ENCODE data around the gene SBK1.

DNA sequence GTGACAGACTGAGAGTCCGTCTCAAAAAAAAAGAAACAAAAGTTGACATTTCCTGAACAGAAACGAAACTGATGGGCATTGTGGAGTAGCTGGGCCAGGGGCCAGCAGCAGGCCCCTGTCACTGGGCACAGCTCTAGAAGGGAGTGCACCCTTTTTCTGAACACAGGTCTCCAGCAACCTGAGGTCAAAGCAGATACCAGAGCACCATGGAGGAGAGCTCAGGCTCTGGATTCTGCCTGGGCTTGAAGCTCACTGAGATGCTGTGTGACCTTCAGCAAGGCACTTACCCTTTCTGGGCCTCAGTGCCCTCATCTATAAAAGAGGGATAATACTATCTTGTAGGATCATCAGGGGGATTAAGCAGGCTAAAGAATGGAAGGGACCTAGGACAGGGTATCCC is 5.0 kb downstream of the SBK1 start:
- TF ChIP-seq FOXM1 (IDR thresholded peaks at IDR 0.05; ENCODE audit: borderline replicate concordance), result no peak
- no peak for TF ChIP-seq SUZ12 (IDR thresholded peaks at IDR 0.05)
- TF ChIP-seq BHLHE40 (IDR thresholded peaks at IDR 0.05; ENCODE audit: borderline replicate concordance), result no peak

Measured in HEK293T (cell line).